Upper lobe of left lung (tissue), 4 donors: ENCODE results near the gene IMMP2L.

Experiments
- EP300 ChIP-seq, 4 donors: sonication (generic); formaldehyde crosslinking; IDR thresholded peaks; one replicate each; pipeline ENCODE4 v1.5.1; 2017; ENCODE audit warnings: antibody characterized with exemption in 4 of 4, control low read depth in 2 of 4
- POLR2A ChIP-seq, 4 donors: fragments of 450-650 bp; IDR thresholded peaks; one replicate each; pipeline ENCODE4 v1.5.1; 2016 to 2017; ENCODE audit warnings: antibody characterized with exemption in 4 of 4, mild to moderate bottlenecking in 2 of 4
- POLR2AphosphoS5 ChIP-seq, 2 donors: sonication (generic); formaldehyde crosslinking; IDR thresholded peaks; one replicate each; pipeline ENCODE4 v1.5.1; 2017; ENCODE audit warnings: antibody characterized with exemption in 2 of 2
- TF ChIP-seq, protein P1 (sequence below), 6 experiments: fragments of 450-650 bp in 4 of 6; fragments of 200-600 bp in 2 of 6; sonication (generic) in 2 of 6; IDR thresholded peaks; one replicate each; pipeline ENCODE4 v1.5.1; 2016 to 2019; ENCODE audit warnings: antibody characterized with exemption in 6 of 6

DNA sequence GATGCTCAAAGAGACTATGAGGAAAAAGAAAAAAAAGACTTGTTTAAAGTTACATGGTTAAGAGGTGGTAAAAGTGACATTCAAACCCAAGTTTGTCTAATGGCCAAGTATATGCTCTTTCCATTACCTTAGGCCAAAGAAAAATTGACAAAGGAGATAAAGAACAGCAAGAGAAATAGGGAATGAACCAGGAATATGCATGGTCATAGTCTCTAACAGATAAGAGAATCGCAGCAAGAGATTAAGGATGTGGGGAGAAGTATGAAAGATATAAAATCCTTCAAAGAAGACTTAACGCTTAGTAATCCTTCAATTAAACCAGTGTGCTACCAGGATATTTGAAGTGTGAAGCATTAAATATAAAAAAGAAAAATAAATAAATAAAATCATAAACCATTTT is 494.6 kb downstream of the IMMP2L start:
- TF ChIP-seq, protein P1, sequence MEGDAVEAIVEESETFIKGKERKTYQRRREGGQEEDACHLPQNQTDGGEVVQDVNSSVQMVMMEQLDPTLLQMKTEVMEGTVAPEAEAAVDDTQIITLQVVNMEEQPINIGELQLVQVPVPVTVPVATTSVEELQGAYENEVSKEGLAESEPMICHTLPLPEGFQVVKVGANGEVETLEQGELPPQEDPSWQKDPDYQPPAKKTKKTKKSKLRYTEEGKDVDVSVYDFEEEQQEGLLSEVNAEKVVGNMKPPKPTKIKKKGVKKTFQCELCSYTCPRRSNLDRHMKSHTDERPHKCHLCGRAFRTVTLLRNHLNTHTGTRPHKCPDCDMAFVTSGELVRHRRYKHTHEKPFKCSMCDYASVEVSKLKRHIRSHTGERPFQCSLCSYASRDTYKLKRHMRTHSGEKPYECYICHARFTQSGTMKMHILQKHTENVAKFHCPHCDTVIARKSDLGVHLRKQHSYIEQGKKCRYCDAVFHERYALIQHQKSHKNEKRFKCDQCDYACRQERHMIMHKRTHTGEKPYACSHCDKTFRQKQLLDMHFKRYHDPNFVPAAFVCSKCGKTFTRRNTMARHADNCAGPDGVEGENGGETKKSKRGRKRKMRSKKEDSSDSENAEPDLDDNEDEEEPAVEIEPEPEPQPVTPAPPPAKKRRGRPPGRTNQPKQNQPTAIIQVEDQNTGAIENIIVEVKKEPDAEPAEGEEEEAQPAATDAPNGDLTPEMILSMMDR (IDR thresholded peaks at IDR 0.05), result no peak
- TF ChIP-seq POLR2A (IDR thresholded peaks at IDR 0.05) (no peak), EP300 (IDR thresholded peaks at IDR 0.05) (no peak), POLR2AphosphoS5 (IDR thresholded peaks at IDR 0.05) (no peak)
